ENCODE data around the gene UNC50.
"Not testable (repeated sequence)": the region's sequence is repeated elsewhere in the genome, so short reads cannot be mapped to it uniquely, and the experiment has no call there.

UNC50 gene

DNA sequence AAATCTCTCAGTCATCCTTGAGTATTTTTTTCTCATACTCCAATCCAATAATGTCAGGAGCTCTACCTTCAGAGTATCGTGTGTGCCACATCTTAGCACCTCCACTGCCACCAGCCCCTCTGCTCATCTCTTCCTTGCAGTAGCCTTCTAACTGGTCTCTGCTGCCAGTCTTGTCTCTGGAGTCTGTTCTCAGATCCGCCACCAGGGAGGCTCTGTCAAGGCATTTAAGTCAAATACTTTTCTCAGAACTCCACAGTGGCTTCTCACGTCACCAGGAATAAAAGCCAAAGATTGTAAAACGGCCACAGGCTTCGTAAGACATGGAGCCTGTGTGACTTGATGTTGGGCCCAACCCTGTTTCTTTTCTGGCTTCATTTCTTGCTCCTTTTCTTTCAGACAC, 7.1 kb downstream of the UNC50 start:
- DNase-seq = no peak

DNA sequence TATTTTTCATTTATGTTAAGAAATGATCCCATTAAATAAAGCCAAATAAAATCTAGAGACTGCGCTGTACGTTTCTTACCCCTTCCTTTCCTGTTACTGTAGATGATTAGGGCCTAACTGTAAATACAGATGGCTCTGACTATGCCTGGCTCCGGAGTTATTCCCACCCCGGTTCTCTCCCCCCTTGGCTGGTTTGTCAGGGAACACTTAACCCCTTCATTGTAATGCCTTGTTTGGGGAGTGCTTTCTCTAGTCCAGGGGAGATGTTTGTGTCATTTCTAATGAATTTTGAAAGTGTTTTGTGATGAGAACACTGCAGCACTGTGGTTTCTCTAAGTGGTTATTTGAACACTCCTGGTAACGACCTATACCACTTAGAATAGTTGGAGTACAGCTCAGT, 8.8 kb downstream of the UNC50 start:
- no peak for DNase-seq

DNA sequence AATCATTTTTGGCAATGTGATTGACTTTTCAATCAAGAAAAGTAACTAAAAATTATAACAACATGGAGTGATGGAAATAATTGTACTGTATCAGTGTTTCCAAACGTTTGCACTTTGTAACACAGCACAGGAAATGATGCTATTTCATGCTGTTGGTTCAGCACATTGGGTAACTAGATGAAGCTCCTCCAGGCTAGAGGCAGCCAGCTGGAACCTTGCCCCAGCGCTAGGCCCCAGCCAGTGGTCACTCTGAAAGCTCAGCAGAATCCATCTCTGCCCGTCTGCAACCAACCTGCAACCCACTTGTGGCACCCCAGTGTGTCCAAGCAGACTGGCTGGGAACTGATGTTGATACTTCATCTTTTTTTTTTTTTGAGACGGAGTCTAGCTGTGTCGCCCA, 15.3 kb downstream of the UNC50 start:
- no peak for DNase-seq

DNA sequence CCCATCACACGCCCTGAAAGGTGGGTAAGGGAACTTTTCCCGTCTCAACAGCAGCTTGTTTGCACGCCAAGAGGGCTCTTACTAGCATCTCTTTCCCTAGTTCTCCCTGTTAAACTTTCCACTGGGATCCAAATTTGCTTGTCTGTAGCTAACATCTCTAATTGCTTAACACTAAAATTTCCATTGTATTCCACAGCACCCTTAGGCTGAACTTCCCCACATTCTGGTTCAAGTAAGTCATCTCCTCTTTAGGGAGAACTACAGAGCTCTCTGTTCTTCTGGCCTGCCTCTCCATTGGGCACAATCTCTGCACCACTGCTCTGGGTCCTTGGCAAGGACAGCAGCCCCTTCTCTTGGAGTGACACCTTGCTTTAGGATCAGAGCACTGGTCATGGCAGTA, 24.0 kb downstream of the UNC50 start:
- DNase-seq = no peak

DNA sequence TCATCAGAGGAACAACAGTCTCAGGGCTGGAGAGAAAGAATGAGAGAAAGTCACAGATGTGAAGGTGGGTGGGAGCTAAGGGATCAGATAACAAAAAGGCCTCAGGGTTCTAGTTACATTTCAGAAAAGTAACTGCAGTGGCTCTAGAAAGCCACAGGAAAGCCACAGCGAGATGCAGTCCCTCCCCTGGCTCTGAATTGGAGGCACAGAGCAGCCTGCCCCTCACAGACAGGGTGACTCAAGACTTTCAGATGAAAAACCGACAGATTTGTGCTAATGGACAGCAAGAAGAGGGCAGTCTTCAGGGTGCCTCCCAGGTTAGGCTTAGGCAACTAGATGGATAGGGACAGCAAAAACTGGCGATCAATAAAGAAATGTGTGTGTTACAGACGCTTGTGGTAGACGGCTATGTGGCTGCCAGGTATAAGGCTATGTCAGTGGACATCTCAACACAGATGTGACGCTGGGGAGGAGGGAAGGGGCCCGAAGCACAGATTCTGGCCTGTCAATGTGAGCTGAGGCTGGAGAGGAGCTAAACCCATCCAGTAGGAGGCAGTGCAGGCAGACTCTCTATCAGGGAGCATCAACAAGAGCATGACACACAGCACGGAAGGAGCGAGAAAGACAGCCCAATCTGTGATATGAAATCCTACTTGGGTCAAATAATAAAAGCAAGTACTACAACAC, 26.2 kb downstream of the UNC50 start:
- no peak for DNase-seq

DNA sequence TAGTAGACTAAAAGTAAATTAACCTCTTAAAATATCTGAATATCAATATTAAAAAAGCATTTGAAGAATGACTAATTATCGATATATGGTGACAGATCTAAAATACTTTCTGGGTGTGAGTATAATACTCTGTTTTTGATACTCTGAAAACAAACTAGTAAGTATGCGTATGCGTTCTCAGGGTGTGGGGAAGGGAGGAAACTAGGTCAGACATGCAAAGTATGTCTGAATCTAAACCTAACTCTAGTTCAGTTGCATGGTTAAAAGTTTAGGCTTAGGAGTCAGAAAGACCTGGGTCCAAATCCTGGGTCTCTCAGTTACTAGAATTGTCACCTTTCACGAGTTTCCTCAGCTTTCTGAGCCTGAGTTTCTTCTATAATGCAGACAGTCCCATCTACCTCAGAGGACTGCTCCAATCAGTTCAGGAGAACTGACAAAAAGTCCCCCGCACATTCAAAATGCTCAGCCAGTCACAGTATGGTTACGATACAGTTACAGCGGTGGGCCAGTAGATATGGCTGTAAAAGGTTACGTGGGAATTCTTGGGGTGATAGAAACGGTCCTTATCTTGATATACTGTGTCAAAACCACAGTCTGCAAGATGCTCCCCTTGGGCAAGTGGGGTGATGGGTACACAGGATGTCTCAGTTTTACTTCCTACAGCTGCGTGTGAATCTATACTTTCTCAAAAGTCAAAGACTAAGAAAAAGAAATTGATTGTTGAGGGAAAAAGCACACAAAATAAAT, 29.2 kb downstream of the UNC50 start:
- no peak for DNase-seq

DNA sequence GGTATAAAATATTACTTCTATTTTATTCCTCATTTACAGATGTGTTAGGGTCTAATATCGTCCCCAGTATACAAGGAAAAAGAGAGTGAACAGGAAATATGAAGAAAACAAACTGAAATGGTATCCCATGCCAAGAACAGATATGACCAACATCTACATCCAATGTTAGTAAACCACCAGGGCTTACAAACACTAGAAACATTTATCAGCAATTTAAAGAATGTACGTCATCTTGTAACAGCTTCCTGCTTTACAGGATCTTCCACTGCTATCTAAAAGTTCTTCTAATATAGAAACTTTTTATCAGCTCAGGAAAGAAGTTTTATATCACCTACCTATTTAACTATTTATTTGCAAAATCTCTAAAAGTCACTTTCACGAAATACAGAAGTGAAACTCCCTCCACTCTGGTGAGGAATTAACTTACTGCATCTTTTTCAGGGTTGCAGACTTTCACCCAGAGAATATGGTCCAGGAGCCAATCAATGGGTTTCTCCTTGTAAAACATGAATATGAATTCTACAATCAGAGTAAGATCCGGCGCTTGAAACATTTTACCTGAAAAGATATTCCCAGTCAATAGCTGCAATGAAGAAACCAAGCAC, 35.2 kb downstream of the UNC50 start:
- DNase-seq = no peak

DNA sequence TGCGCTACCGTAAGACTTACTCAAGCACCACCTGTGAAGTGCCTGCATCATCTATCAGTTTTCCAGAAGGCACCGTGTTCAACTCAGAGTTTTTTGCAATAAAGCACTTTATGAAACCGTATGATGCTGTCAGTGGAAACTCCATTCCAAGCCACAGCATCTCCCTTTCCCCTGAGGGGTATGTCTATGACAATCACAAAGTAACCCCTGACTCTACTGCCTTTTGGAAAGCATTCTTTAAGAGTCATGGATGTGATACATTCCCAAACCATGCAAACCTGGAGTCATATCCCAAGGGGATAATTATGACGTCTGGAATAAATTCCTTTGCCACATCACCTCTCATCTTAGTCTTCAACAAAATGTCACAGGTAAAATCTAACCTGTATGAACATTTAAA, 39.2 kb downstream of the UNC50 start:
- DNase-seq = no peak

DNA sequence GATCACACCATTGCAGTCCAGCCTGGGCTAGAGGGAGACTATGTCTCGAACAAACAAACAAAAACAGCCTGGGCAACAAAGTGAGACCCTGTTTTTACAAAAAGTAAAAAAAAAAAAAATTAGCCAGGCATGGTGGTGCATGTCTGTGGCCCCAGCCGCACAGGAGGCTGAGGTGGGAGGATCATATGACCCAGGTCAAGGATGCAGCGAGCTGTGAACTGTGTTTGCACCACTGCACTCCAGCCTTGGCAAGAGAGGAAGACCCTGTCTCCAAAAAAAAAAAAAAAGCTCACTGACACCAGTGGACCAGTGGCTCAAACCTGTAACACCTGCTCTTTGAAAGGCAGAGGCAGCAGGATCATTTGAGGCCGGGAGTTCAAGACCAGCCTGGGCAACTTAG, 40.1 kb downstream of the UNC50 start:
- no peak for DNase-seq

DNA sequence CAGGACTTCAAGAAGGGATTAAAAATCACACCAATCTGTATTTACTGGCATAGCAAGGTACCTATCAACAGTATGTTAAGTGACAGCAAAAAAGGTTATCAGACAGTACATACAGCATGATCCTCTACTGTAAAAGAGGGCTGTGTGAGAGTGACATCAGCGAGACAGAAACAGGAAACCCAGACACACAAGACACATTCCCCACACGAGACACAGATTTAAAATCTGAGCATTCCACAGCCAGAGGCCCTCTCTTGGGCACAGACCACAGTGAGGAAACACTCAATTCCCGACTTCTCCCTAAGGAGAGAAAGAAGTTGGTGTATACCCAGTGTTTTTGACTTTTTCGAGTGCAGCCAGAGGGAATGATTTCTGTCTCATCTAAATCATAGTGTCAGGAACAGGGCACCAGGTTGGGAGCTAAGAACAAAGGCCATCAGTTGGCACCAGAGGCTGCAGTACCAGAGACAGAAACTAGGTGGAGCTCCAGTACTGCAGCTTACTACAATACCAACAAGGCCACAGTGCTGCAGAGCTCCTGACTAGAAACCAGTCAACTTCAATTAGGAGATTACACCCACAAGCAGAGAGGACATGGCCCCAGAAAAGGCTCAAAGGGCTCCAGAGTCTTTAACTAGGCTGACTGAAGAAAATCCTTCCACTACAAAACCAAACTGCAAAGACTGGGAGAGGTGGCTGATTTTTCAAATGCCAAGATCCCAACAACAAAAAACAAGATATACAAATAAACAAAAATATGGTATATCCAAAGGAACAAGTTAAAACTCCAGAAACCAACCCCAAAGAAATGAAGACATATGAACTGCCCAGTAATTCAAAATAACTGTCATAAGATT, 41.0 kb downstream of the UNC50 start:
- peak; percentile 38 to 73 for DNase-seq

DNA sequence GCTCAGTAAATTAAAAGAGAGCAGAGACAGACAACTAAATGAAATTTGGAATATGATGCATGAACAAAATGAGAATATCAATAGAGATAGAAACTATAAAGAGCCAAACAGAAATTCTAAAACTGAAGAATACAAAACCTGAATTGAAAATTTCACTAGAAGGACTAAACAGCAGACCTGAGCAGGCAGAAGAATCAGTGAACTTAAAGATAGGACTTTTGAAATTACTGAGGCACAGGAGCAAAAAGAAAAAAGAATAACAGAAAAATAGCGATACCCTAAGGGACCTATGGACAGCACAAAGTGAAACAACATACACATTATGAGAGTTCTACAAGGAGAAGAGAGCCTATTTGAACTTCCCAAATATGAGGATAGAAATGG, 41.6 kb downstream of the UNC50 start:
- DNase-seq = no peak

DNA sequence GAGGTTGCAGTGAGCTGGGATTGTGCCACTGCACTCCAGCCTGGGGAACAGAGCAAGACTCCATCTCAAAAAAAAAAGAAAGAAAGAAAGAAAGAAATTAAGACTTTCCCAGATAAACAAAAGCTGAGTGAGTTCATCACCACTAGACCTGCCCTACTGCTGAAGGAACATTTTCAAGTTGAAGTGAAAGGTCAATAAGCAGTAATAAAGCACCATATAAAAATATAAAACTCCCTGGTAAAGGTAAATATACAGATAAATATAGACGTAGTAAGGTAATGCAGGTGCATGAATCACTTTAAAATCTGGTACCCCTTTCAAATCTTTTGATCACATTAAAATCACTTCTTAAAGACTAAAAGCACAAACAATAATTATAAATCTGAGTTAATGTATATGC, 42.6 kb downstream of the UNC50 start:
- no peak for DNase-seq

DNA sequence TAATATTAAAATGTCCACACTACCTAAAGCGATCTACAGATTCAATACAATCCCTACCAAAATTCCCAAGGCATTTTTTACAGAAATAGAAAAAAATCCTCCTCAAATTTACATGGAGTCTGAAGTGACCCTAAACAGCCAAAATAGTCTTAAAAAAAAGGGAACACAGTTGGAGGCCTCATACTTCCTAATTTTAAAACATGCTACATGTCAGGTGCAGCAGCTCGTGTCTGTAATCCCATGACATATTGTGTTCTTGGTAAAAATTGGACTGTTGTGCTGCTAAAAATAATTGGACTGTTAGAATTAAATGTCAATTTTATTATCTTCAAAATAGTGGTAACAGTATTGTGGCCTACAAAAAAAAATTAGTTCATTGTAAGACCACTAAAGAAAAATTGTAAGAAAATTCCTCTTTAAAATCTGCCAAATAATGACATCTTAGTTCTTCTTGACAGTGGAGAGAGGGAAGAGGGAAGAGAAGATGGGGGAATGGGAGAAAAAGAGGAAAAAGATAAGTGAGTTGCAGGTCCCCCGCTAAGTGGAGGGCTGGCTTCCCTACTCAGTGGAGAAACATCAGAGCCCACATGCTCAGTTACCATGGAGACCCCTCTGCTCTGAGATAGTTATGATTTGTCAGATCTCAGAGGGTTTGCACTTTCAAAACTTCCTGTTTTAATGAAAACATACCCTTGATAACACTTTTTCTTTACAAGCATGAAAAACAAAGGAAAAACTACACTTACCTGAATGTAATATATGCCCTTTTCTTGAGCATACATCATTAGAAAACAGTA, 46.5 kb downstream of the UNC50 start:
- DNase-seq = no peak

DNA sequence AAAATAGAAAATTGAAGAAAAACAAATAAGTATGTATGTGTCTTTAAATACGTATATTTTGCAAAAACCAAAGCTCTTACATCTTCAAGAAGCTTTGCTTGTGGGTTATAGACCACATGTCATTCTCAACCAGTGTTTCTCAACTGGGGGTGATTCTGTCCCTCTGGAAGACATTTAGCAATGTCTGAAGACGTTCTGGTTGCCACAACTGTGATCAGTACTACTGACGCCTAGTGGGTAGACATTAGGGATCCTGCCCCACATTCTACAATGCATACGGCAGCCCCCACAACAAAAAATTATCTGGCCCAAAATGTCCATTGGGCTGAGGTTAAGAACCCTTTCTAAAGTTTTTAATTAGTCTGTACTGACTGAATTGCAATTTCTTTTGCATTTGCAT, 48.4 kb downstream of the UNC50 start:
- DNase-seq = no peak

DNA sequence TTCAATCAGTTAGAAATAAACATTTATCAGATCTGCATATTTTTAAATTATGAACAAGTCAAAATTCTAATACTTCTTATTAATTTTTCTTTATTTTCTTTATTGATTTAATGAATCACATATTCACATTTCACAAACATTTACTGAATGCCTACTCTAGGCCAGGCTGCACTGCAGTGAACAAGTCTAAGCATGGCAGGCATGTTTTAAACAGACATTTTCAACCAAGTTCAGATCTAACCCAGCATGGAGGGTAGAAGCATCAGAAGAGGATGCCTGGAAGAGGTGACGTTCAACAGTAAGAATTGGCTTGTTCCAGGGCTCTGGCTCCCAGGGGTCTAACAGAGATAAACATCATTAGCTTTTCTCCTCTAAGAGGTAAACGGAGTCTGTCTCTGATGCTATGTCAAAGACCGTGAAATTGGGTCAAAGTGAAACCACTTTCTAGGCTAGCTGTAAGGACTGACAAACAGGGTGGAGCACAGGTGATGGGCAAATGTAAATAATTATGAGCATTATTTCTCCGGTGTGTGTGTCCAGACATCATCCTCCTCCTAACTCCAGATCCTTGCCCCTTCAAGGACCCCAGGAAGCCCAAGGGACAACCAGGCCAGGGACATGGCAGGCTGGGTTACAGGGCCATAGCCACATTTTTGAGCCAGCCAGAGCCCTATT, 50.6 kb downstream of the UNC50 start:
- DNase-seq = no peak

DNA sequence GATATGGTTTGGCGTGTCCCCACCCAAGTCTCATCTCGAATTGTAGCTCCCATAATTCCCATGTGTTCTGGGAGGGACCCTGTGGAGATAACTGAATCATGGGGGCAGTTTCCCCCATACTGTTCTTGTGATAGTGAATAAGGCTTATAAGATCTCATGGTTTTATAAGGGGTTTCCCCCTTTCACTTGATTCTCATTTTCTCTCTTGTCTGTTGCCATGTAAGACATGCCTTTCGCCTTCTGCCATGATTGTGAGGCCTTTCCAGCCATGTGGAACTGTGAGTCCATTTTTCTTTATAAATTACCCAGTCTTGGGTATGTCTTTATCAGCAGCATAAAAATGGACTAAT, 51.1 kb downstream of the UNC50 start:
- not testable (repeated sequence) for DNase-seq

DNA sequence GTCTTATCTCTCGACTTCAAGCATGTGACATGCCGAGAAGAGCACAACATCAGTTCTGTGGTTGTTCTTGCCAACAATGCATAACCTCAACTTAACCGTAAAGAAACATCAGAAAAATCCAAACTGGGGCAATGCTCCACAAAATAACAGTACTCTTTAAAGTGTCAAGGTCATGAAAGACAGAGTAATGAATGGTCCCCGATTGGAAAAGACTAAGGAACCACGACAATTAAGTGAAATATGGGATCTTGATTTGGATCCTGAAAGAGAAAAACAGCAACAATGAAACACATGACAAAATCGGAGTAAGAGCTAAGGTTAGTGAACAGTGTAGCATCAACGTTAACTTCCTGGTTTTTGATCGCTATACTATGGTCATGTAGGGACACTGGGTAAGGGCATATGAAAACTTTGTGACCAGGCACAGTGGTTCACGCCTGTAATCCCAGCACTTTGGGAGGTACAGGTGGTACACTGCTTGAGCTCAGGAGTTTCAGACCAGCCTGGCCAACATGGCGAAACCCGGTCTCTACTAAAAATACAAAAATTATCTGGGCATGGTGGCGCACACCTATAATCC, 55.2 kb downstream of the UNC50 start:
- DNase-seq = no peak

DNA sequence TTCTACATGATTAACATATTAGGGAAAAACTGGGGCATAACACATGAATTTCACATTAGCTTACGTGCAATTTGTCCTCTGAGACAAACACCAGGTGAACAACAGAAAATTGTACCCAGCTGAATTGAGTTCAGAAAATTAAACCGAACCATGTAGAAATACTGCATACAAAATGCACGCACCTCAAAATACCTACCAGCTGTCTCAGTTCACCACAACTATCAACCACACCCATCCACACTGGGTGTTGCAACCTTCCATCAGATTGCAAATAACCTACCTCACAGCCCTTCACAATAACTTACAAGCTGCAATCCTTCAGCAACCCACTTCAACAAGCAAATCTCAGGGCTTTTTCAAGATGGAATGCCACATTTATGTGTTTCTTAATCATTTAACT, 55.9 kb downstream of the UNC50 start:
- DNase-seq = no peak

DNA sequence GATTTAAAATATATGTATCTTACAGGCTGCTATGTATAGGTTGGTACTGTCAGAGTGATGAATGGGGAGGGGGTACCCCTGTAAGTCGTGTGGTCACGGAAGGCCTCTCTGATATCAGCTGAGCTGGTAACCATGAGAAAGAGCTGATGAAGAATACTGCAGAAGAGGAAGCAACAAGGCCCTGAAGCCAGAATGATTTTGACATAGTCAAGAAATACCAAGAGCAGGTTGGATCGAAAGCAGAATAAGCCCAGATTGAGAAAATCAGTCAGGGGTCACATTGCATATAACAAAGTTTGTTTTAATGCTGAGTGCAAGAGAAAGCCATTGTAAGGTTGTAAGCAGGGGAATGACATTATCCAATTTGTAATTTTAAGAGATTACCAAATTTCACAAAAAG, 57.3 kb downstream of the UNC50 start:
- DNase-seq = no peak
